K562 (cell line): ENCODE measurements around the gene PRRC2A. TPM values are rescaled to one million over a fixed set of nuclear protein-coding genes. Genes with fewer than 3 reads are reported as not detected.

Source experiments
- ESRRA ChIP-seq: fragments of 450-650 bp; IDR thresholded peaks from 2 replicates; pipeline ENCODE4 v1.6.1; 2014; ENCODE audit warnings: low read depth, mild to moderate bottlenecking, moderate library complexity, borderline replicate concordance
- EZH2 ChIP-seq: IDR thresholded peaks from 2 replicates; pipeline ENCODE4 v1.6.1; 2012; ENCODE audit warnings: low read depth, mild to moderate bottlenecking, inconsistent platforms, low read length, borderline replicate concordance
- HIVEP1 ChIP-seq: fragments of 250-450 bp; sonication (Bioruptor Pico); IDR thresholded peaks from 2 replicates; pipeline ENCODE4 v1.4.0; 2020; ENCODE audit warnings: mild to moderate bottlenecking
- HMGN3 ChIP-seq: IDR thresholded peaks from 2 replicates; pipeline ENCODE4 v1.6.1; 2011; ENCODE audit warnings: borderline replicate concordance, low read depth, mild to moderate bottlenecking, mixed read lengths, low read length; ENCODE audit not compliant: insufficient read length; ENCODE audit errors: extremely low read depth
- KAT7 ChIP-seq: sonication (generic); formaldehyde crosslinking; IDR thresholded peaks from 2 replicates; pipeline ENCODE4 v1.8.0; 2022; ENCODE audit warnings: missing genetic modification reagents, mild to moderate bottlenecking, borderline replicate concordance
- NCOA2 ChIP-seq, 2 experiments: fragments of 450-650 bp; IDR thresholded peaks; 2 replicates each; pipeline ENCODE4 v1.6.1; 2018; ENCODE audit warnings: mild to moderate bottlenecking in 2 of 2, moderate library complexity in 1 of 2; ENCODE audit not compliant: partially characterized antibody in 2 of 2
- NR4A1 ChIP-seq, 2 experiments: fragments of 250-450 bp in 1 of 2; fragments of 450-650 bp in 1 of 2; sonication (Bioruptor Pico) in 1 of 2; IDR thresholded peaks; 2 replicates each; pipeline versions ENCODE4 v1.4.0 to v1.6.1; 2016 to 2020; ENCODE audit warnings: mild to moderate bottlenecking in 2 of 2, missing compliant biosample characterization in 1 of 2, missing genetic modification characterization in 1 of 2, moderate library complexity in 1 of 2
- RFX5 ChIP-seq: IDR thresholded peaks from 2 replicates; pipeline ENCODE4 v1.6.1; 2011; ENCODE audit warnings: low read depth, mild to moderate bottlenecking, improper control_type of control experiment, low read length
- SIN3B ChIP-seq: fragments of 450-650 bp; IDR thresholded peaks from 2 replicates; pipeline ENCODE4 v1.6.1; 2017; ENCODE audit warnings: low read depth, mild to moderate bottlenecking, moderate library complexity
- SMAD2 ChIP-seq: fragments of 150-350 bp; IDR thresholded peaks from 2 replicates; pipeline ENCODE4 v1.6.1; 2014; ENCODE audit warnings: low read depth, mild to moderate bottlenecking, low read length
- TBP ChIP-seq: optimal IDR thresholded peaks from 2 replicates; pipeline ENCODE3; 2011; ENCODE audit warnings: low read depth, low read length, improper control_type of control experiment
- THAP12 ChIP-seq: fragments of 250-450 bp; sonication (Bioruptor Pico); IDR thresholded peaks from 2 replicates; pipeline ENCODE4 v1.9.0; 2021; ENCODE audit warnings: mild to moderate bottlenecking, inconsistent platforms
- ZNF143 ChIP-seq: sonication (generic); formaldehyde crosslinking; IDR thresholded peaks from 2 replicates; pipeline ENCODE4 v1.9.0; 2022; ENCODE audit warnings: mild to moderate bottlenecking, missing genetic modification reagents
- ZNF232 ChIP-seq: sonication (generic); formaldehyde crosslinking; IDR thresholded peaks from 2 replicates; pipeline ENCODE4 v1.8.0; 2022; ENCODE audit warnings: mild to moderate bottlenecking, missing genetic modification reagents
- ZNF445 ChIP-seq: fragments of 250-450 bp; sonication (Bioruptor Pico); IDR thresholded peaks from 2 replicates; pipeline ENCODE4 v1.4.0; 2020; ENCODE audit warnings: low read depth, mild to moderate bottlenecking, moderate library complexity
- ZNF583 ChIP-seq: fragments of 250-450 bp; sonication (Bioruptor Pico); IDR thresholded peaks from 2 replicates; pipeline ENCODE4 v1.4.0; 2020
- ZNF699 ChIP-seq: fragments of 250-450 bp; sonication (Bioruptor Pico); IDR thresholded peaks from 2 replicates; pipeline ENCODE4 v1.8.0; 2021; ENCODE audit warnings: mild to moderate bottlenecking, moderate library complexity; ENCODE audit not compliant: insufficient replicate concordance
- polyA plus RNA-seq, 8 experiments: library from polyadenylated mRNA; depleted of rRNA in 4 of 8; stranded (reverse) in 5 of 8; unstranded in 3 of 8; fragments of >200 nt; fragmentation: Nextera tagmentation in 2 of 8; fragmentation: Illumina TruSeq in 1 of 8; extraction: Ambion mirVana in 2 of 8; extraction: Trizol in 1 of 8; gene quantifications; 2 replicates each; pipeline versions ENCODE4 v1.2.1 to v1.2.3, GENCODE V29; 2011 to 2014; ENCODE audit warnings: inconsistent platforms in 1 of 8, missing spikeins in 1 of 8
- total RNA-seq, 7 experiments: library from RNA; depleted of rRNA in 6 of 7; stranded (reverse); fragments of >200 nt in 6 of 7; fragmentation: Illumina TruSeq in 2 of 7; extraction: Trizol in 2 of 7; gene quantifications; 2 replicates each; pipeline versions ENCODE4 v1.2.1 to v1.2.3, GENCODE V29; 2011 to 2021; ENCODE audit warnings: low replicate concordance in 1 of 7
- TF ChIP-seq, protein P1 (sequence below): sonication (generic); formaldehyde crosslinking; IDR thresholded peaks from 2 replicates; pipeline ENCODE4 v1.8.1; 2022; ENCODE audit warnings: missing genetic modification reagents
- TF ChIP-seq, protein P2 (sequence below): sonication (generic); formaldehyde crosslinking; IDR thresholded peaks from 2 replicates; pipeline ENCODE4 v1.8.1; 2023; ENCODE audit warnings: mild to moderate bottlenecking, missing genetic modification reagents
- TF ChIP-seq, protein P3 (sequence below): fragments of 450-650 bp; IDR thresholded peaks from 2 replicates; pipeline ENCODE4 v1.6.1; 2016; ENCODE audit warnings: missing biosample characterization, missing genetic modification characterization
- TF ChIP-seq, protein P4 (sequence below): fragments of 450-650 bp; IDR thresholded peaks from 2 replicates; pipeline ENCODE4 v1.6.1; 2016

Gene PRRC2A
- total and polyA plus RNA-seq, 9 of the 15 experiments (the other 6 are each of a cell fraction or from before 2014, with no cell fraction given) = 1.0 to 332 (median 63.0) TPM

- TF ChIP-seq NR4A1 (CRISPR knock-in tag; IDR thresholded peaks at IDR 0.05) (no peak; the same call in 1 of the 2 replicates), NR4A1 (tag; IDR thresholded peaks at IDR 0.05) (0 out of 2 replicates have a peak, but pooled peaks have one; percentile 16), ZNF232 (CRISPR knock-in tag) (no peak), TBP (no peak), HMGN3 (no peak), ZNF143 (CRISPR knock-in tag) (peak; percentile 11; the same call in 1 of the 2 replicates), HIVEP1 (CRISPR knock-in tag) (no peak), KAT7 (CRISPR knock-in tag) (0 out of 2 replicates have a peak, but pooled peaks have one; percentile 73), ZNF583 (CRISPR knock-in tag) (peak; percentile 27; the same call in 1 of the 2 replicates), SIN3B (no peak), ZNF445 (CRISPR knock-in tag) (no peak), NCOA2 (IDR thresholded peaks at IDR 0.05; ENCODE audit: partially characterized antibody in 2 of 2) (no peak), THAP12 (peak; percentile 91), ZNF699 (CRISPR knock-in tag) (no peak), SMAD2 (no peak), RFX5 (no peak), EZH2 (no peak), ESRRA (peak; percentile 52)
- TF ChIP-seq, protein P1, sequence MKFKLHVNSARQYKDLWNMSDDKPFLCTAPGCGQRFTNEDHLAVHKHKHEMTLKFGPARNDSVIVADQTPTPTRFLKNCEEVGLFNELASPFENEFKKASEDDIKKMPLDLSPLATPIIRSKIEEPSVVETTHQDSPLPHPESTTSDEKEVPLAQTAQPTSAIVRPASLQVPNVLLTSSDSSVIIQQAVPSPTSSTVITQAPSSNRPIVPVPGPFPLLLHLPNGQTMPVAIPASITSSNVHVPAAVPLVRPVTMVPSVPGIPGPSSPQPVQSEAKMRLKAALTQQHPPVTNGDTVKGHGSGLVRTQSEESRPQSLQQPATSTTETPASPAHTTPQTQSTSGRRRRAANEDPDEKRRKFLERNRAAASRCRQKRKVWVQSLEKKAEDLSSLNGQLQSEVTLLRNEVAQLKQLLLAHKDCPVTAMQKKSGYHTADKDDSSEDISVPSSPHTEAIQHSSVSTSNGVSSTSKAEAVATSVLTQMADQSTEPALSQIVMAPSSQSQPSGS (CRISPR knock-in tag) = no peak
- TF ChIP-seq, protein P2, sequence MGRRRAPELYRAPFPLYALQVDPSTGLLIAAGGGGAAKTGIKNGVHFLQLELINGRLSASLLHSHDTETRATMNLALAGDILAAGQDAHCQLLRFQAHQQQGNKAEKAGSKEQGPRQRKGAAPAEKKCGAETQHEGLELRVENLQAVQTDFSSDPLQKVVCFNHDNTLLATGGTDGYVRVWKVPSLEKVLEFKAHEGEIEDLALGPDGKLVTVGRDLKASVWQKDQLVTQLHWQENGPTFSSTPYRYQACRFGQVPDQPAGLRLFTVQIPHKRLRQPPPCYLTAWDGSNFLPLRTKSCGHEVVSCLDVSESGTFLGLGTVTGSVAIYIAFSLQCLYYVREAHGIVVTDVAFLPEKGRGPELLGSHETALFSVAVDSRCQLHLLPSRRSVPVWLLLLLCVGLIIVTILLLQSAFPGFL (CRISPR knock-in tag) = no peak
- TF ChIP-seq, protein P3, sequence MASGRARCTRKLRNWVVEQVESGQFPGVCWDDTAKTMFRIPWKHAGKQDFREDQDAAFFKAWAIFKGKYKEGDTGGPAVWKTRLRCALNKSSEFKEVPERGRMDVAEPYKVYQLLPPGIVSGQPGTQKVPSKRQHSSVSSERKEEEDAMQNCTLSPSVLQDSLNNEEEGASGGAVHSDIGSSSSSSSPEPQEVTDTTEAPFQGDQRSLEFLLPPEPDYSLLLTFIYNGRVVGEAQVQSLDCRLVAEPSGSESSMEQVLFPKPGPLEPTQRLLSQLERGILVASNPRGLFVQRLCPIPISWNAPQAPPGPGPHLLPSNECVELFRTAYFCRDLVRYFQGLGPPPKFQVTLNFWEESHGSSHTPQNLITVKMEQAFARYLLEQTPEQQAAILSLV (tag) = no peak
- TF ChIP-seq, protein P4, sequence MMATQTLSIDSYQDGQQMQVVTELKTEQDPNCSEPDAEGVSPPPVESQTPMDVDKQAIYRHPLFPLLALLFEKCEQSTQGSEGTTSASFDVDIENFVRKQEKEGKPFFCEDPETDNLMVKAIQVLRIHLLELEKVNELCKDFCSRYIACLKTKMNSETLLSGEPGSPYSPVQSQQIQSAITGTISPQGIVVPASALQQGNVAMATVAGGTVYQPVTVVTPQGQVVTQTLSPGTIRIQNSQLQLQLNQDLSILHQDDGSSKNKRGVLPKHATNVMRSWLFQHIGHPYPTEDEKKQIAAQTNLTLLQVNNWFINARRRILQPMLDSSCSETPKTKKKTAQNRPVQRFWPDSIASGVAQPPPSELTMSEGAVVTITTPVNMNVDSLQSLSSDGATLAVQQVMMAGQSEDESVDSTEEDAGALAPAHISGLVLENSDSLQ = peak; percentile 98
These were observed 31.2 kb downstream of the PRRC2A start (continued) for GRCh38 chr6:31651602-31652191.
